ENCODE results near the gene GALNT1. TPM values are rescaled to one million over a fixed set of nuclear protein-coding genes. Genes with fewer than 3 reads are reported as not detected.
A peak's percentile ranks its signal among the peaks of the same experiment; 100 is the strongest.

GALNT1 gene
- total and polyA plus RNA-seq, 9 of the 15 experiments (the other 6 are each of a cell fraction or from before 2014, with no cell fraction given) = 14.4 to 54.1 (median 36.6) TPM

GRCh38 chr18:35580701-35581539 is 620 bp upstream of the GALNT1 start (continued):
- TF ChIP-seq FOXA3 (CRISPR knock-in tag; conservative IDR thresholded peaks at IDR 0.05 in 1 of 2, IDR thresholded peaks at IDR 0.05 in 1 of 2) = no peak
- TF ChIP-seq NR2F6 (CRISPR knock-in tag; IDR thresholded peaks at IDR 0.05) = no peak
- TF ChIP-seq HMGN3 (IDR thresholded peaks at IDR 0.05; ENCODE audit: borderline replicate concordance, extremely low read depth, insufficient read length, low read depth, low read length) = no peak
- no peak for TF ChIP-seq FOXA1 (IDR thresholded peaks at IDR 0.05; ENCODE audit: borderline replicate concordance)
- TF ChIP-seq SOX6 (IDR thresholded peaks at IDR 0.05) = no peak
- no peak for TF ChIP-seq RUNX1 (IDR thresholded peaks at IDR 0.05; ENCODE audit: low read depth)
- no peak for TF ChIP-seq PHB (CRISPR knock-in tag; IDR thresholded peaks at IDR 0.05)
- no peak for TF ChIP-seq ZNF778 (CRISPR knock-in tag; IDR thresholded peaks at IDR 0.05)
- no peak for TF ChIP-seq BCL6 (CRISPR knock-in tag; IDR thresholded peaks at IDR 0.05)
- TF ChIP-seq ZNF133 (CRISPR knock-in tag; IDR thresholded peaks at IDR 0.05) = no peak
- TF ChIP-seq GATAD2A (IDR thresholded peaks at IDR 0.05) = no peak
- no peak for TF ChIP-seq LEF1 (IDR thresholded peaks at IDR 0.05)
- TF ChIP-seq, protein P1, sequence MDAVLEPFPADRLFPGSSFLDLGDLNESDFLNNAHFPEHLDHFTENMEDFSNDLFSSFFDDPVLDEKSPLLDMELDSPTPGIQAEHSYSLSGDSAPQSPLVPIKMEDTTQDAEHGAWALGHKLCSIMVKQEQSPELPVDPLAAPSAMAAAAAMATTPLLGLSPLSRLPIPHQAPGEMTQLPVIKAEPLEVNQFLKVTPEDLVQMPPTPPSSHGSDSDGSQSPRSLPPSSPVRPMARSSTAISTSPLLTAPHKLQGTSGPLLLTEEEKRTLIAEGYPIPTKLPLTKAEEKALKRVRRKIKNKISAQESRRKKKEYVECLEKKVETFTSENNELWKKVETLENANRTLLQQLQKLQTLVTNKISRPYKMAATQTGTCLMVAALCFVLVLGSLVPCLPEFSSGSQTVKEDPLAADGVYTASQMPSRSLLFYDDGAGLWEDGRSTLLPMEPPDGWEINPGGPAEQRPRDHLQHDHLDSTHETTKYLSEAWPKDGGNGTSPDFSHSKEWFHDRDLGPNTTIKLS (IDR thresholded peaks at IDR 0.05; ENCODE audit: borderline replicate concordance, low read depth) = peak; percentile 23; the same call in 1 of the 2 replicates
- TF ChIP-seq, protein P2, sequence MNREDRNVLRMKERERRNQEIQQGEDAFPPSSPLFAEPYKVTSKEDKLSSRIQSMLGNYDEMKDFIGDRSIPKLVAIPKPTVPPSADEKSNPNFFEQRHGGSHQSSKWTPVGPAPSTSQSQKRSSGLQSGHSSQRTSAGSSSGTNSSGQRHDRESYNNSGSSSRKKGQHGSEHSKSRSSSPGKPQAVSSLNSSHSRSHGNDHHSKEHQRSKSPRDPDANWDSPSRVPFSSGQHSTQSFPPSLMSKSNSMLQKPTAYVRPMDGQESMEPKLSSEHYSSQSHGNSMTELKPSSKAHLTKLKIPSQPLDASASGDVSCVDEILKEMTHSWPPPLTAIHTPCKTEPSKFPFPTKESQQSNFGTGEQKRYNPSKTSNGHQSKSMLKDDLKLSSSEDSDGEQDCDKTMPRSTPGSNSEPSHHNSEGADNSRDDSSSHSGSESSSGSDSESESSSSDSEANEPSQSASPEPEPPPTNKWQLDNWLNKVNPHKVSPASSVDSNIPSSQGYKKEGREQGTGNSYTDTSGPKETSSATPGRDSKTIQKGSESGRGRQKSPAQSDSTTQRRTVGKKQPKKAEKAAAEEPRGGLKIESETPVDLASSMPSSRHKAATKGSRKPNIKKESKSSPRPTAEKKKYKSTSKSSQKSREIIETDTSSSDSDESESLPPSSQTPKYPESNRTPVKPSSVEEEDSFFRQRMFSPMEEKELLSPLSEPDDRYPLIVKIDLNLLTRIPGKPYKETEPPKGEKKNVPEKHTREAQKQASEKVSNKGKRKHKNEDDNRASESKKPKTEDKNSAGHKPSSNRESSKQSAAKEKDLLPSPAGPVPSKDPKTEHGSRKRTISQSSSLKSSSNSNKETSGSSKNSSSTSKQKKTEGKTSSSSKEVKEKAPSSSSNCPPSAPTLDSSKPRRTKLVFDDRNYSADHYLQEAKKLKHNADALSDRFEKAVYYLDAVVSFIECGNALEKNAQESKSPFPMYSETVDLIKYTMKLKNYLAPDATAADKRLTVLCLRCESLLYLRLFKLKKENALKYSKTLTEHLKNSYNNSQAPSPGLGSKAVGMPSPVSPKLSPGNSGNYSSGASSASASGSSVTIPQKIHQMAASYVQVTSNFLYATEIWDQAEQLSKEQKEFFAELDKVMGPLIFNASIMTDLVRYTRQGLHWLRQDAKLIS (CRISPR knock-in tag; IDR thresholded peaks at IDR 0.05) = 0 out of 2 replicates have a peak, but pooled peaks have one; percentile 34
- TF ChIP-seq CHD2 (IDR thresholded peaks at IDR 0.05; ENCODE audit: low read depth, low read length) = no peak
- TF ChIP-seq, protein P3, sequence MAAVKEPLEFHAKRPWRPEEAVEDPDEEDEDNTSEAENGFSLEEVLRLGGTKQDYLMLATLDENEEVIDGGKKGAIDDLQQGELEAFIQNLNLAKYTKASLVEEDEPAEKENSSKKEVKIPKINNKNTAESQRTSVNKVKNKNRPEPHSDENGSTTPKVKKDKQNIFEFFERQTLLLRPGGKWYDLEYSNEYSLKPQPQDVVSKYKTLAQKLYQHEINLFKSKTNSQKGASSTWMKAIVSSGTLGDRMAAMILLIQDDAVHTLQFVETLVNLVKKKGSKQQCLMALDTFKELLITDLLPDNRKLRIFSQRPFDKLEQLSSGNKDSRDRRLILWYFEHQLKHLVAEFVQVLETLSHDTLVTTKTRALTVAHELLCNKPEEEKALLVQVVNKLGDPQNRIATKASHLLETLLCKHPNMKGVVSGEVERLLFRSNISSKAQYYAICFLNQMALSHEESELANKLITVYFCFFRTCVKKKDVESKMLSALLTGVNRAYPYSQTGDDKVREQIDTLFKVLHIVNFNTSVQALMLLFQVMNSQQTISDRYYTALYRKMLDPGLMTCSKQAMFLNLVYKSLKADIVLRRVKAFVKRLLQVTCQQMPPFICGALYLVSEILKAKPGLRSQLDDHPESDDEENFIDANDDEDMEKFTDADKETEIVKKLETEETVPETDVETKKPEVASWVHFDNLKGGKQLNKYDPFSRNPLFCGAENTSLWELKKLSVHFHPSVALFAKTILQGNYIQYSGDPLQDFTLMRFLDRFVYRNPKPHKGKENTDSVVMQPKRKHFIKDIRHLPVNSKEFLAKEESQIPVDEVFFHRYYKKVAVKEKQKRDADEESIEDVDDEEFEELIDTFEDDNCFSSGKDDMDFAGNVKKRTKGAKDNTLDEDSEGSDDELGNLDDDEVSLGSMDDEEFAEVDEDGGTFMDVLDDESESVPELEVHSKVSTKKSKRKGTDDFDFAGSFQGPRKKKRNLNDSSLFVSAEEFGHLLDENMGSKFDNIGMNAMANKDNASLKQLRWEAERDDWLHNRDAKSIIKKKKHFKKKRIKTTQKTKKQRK (IDR thresholded peaks at IDR 0.05; ENCODE audit: borderline replicate concordance, low read depth, low read length) = no peak
- no peak for TF ChIP-seq RFX1 (IDR thresholded peaks at IDR 0.05)
- TF ChIP-seq SAFB (IDR thresholded peaks at IDR 0.05; ENCODE audit: borderline replicate concordance, low read depth, low read length) = no peak
- TF ChIP-seq FOXJ3 (CRISPR knock-in tag; IDR thresholded peaks at IDR 0.05) = no peak
- no peak for TF ChIP-seq ETV1 (tag; conservative IDR thresholded peaks at IDR 0.05; ENCODE audit: low read depth)
- no peak for TF ChIP-seq RFX5 (IDR thresholded peaks at IDR 0.05; ENCODE audit: low read depth, low read length)

Data from K562 (cell line).